CD4-positive, alpha-beta T cell treated with Interleukin-12 subunit alpha and Interleukin-12 subunit beta, for 1 hour (primary cell): ENCODE results near the gene GLP2R.

ENCODE experiments used
- DNase-seq: peaks from one replicate; pipeline ENCODE4 v3.0.0-alpha.2; 2020

The GLP2R gene

GRCh38 chr17:9859781-9860180 is 34.1 kb downstream of the GLP2R start:
- no peak for DNase-seq

GRCh38 chr17:9860851-9861250 is 35.1 kb downstream of the GLP2R start:
- DNase-seq = no peak

GRCh38 chr17:9862220-9862619 is 36.5 kb downstream of the GLP2R start:
- no peak for DNase-seq

DNA sequence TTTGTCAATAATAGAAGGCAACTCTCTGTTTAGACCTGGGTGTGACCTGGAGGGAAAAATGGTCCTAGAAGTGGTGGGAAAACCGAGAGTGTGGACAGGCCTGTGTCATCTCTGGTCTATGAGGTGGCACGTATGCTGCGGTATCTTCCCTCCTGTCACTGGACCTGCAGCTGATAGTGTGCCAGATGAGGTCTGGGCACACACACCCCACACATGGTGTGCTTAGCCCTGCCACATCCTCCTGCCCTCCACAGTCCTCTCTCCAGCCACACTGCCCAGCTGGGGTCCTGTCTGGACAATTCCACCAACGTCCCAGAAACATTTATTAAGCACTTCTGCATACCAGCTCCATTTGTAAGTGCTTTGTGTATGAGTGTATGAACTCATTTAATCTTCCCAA is 37.2 kb downstream of the GLP2R start:
- no peak for DNase-seq

DNA sequence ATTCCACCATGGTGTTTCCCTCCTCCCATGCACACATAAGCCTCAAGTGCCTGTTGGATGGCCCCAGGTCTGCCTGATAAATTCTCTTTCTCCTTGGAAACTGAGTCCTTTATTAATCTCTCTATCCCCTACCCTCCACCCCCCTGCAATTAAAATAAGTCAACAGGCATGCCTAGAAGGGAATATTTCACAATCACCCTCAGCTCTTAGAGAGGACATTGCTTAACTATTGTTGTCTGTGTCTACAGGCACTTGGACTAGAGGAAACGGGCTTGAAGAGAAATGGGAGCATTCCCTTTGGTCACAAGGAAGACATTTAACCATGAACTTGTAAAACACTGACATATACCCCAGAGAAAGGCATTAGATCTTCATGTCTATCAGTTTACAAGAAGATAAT is 39.9 kb downstream of the GLP2R start:
- DNase-seq = no peak

GRCh38 chr17:9868552-9868951 is 42.8 kb downstream of the GLP2R start:
- DNase-seq = no peak

DNA sequence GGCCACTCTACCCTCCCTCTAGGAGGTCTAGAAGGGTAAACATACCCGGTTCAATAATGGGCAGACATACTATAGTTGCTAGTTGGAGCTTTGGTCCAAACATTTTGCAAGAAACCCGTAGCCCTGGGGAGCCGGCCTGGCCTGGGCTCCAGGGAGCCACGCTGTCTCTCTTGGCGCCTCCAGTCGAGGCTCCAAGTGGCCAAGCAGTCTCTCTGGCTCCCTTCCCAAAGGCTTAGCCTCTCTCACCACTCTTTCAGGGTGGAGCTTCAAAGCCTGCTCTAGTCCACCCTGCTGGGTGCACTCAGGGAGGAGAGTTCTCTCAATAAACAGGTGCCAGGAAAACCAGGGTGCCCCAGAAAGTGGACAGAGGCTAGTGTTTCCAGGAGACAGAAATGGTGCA is 47.1 kb downstream of the GLP2R start:
- no peak for DNase-seq

DNA sequence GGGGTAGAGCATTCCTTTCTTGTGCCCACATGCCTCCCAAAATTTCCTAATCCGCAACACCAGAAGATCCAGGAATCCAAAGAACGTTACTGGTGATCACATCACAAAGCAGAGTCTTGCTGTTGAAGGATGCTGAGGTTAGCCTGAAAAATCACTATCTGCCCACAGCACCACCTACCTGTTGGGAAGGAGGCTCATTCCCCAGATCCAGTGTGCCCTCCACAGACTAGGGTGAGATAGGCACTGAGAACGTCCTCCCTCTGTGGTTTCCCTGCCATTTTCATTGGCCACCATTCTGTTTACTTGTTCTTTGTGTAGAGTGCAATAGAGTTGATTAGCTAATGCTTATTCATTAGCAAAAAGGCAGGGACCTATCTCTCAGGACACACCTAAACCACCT is 49.0 kb downstream of the GLP2R start:
- DNase-seq = no peak

DNA sequence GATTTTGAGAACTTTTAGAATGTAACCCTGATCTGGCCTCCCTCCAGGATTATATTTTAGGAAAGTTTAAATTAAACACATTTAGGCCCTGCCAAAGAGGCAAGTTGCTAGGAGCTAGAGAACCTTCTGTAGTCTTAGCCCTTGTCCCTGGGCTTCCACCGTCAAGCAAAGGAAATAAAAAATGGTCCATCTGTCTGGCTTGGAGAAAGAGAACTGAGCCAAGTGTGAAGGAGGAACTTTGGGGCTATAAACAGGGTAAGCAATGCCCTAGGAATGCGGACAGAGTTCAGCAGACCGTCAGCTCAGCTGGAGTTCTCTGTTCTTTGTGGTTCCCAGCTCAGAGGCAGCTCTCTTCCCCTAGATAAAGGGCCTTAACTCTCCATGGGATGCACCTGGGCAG is 49.7 kb downstream of the GLP2R start:
- DNase-seq = no peak

DNA sequence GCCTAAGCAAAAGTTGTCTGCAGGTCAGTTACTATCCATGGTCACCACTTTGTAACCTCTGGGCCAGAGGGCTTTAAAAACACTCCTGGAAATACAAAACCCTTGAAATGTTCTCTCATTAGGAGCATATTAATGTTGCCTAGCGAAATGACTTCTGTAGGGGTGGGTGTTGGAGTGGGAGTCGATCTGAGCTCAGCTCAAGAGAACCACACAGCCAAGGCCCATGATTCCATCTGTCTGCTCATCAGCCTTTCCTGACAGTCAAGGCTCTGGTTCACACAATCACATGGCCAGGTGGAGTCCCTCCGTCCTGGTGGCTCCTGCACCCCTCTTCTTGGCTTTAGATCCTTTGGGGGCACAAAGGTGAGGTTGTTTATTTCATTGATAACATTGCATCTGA is 52.6 kb downstream of the GLP2R start:
- DNase-seq = no peak

- no peak for DNase-seq
Measured at GRCh38 chr17:9878786-9879525, 53.2 kb downstream of the GLP2R start.

DNA sequence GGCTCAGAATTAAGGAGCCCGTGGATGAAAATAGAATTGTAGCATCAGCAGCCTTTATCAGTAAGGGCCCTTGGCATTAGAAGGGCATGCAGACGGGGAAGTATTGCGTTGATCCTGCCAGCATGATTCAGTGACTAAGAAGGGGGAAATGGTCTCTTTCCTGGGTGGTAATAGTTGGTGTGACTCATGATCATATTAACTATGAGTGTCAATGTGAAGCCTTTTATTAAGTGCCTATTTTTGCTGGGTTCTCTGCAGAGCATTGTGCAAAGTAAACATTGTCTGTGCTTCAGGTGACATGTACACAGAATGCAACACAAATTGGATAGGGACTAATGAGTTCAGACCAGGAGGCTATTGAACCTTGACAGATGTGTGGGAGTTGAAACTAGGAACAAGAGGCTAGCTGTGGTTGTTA is 54.9 kb downstream of the GLP2R start:
- no peak for DNase-seq

- no peak for DNase-seq
Measured at GRCh38 chr17:9883451-9883850, 57.7 kb downstream of the GLP2R start.

DNA sequence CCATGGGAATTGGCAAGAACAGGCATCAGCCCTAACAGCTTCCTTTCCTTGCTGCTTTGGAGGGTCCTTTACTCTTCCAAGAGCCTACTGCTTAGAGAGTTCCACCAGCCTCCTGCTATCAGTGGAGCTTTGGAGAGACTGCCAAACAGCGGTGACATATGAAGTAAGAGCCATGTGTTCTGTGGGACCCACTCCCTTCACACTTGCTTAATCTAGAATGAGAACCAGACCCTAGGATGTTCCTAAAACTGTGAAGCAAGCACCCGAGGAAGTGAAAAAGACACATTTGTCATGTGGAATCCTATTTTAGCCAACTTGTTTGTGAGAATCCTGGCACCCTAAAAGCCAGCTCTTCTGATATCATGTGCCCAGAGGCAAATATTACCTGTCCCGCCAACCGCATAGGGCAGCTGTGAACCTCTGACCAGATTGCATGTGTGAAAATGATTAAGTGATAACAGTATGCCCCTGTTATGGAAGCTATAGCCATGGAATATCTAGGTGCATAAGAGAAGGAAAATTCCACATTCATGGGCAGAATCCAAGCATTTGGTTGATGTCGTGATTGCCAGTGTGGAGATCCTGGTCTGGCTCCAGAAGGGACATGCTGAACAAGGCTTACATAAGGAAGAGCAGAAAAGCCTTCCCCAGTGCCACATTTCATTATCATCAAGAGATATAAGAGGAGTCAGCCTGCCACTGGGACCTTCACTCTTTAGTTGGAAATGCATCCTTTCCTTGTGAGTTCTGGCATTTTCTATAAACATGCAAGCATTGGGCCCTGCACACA is 60.6 kb downstream of the GLP2R start:
- no peak for DNase-seq

DNA sequence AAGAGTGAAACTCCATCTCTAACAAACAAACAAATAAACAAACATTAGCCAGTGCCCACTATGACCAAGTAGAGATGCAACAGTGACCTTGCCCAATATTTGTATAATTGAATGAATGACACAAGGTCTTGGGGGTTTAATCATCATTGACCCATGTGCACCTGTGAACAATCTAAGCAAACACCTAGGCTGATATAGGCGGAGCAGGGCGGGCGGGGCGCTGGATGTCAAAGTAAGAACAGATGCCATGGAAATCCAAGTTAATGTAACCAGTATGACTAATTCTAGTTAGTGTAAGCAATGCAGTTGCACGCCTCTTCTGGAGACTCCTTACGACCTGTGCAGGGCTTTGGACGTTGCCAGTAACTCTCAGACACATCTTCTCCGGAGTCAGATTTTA is 61.8 kb downstream of the GLP2R start:
- DNase-seq = no peak

- DNase-seq = no peak
Measured at GRCh38 chr17:9890124-9890523, 64.4 kb downstream of the GLP2R start.

DNA sequence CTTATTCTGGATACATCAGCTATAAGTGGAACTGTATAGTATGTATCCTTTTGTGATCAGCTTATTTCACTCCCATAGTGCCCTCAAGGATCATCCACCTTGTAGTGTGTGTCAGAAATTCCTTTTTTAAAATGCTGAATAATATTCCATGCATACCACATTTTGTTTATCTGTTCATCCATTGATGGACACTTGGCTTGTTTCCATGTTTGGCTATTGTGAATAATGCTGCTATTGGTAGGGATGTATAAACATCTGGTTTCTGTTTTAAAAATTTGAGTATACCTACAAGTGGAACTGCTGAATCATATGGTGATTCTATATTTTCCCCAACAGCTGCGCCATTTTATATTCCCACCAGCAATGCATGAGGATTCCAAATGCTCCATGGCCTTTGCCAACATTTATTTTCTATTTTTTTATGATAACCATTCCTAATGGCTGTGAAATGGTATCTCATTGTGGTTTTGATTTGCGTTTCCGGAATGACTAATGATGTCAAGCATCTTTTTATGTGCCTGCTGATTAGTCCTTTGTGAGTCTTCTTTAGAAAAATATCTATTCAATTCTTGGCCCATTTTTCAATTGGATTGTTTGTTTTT is 67.8 kb downstream of the GLP2R start:
- DNase-seq = no peak

GRCh38 chr17:9894231-9894630 is 68.5 kb downstream of the GLP2R start:
- DNase-seq = no peak

DNA sequence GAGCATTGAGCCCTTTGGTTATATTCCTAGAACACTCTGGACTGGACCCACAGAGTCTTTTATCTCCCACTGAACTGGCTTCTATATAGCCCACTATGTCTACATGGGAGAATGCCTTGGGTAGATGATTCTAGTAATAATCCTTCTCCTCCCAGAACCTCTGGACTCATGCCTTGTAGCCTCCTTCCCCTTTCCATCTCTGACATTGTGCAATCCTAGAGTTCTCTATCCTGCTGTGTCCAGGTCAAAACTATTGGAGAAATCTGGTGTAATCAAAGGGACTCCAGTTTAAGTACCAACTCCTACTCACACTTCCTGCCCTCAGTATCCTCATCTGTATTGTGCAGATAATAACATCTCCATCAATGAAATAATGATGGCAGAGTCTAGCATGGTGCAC is 70.2 kb downstream of the GLP2R start:
- no peak for DNase-seq

DNA sequence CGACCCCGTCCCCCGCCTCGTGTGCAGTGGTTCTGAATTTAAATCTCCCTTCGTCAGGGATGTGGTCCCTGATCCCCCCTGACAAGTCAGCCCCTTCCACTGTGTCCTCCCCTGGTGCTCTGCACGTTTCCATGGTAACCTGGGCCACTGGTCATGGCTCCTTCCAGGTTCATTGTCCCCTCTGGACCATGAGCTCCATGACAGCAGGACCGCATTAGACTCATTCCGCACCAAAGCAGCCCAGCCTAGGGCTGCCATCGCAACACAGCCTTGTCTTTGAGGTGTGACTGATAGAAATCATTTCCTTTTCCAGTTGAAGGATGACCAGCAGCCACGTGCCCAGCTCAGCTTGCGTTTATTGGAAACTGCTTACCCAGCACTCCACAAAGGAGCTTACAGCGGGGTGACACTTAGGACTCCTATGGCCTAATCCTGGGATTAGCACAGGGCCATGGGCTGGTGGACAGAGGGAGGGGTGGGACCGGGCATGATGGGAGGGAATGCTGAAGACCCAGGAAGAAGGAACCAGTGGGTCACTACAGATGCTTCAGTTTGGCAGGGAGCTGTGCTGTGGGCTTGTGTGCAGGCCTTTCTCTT is 71.7 kb downstream of the GLP2R start:
- DNase-seq = no peak

- DNase-seq = no peak
Measured at GRCh38 chr17:9898812-9899211, 73.1 kb downstream of the GLP2R start.

- DNase-seq = no peak
Measured at GRCh38 chr17:9899280-9900043, 73.7 kb downstream of the GLP2R start.

DNA sequence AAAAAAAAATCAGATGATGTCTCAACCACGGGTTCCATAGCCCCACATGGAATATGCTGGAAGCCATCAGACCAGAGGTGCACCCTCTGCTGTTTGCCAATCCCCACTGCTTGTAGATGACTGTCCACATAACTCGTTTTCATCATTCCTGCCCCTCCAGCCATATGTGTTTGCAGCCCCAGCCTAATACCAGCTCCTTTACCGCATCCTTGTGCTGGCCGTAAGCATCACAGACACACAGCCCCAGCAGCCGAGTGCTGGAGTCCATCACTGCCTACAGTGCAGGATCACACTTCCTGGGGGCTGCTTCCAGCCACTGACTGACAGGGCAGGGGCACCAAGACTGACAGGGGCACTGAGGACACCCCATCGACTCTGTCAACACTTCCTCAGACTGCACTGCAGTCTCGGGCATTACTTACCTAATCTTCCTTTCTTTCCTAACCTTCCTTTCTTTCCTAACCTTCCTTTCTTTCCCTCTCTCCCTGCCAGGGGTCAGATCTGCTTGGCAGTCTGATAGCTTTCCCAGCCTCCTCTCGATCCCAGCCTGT is 74.4 kb downstream of the GLP2R start:
- DNase-seq = no peak
